ENCODE measurements around the gene TMEM42. TPM values are rescaled to one million over a fixed set of nuclear protein-coding genes. Genes with fewer than 3 reads are reported as not detected.

The TMEM42 gene
- total and polyA plus RNA-seq, 10 of the 15 experiments (the other 5 are each of a cell fraction or from before 2014, with no cell fraction given), result 5.0 to 20.5 (median 12.2) TPM

DNA sequence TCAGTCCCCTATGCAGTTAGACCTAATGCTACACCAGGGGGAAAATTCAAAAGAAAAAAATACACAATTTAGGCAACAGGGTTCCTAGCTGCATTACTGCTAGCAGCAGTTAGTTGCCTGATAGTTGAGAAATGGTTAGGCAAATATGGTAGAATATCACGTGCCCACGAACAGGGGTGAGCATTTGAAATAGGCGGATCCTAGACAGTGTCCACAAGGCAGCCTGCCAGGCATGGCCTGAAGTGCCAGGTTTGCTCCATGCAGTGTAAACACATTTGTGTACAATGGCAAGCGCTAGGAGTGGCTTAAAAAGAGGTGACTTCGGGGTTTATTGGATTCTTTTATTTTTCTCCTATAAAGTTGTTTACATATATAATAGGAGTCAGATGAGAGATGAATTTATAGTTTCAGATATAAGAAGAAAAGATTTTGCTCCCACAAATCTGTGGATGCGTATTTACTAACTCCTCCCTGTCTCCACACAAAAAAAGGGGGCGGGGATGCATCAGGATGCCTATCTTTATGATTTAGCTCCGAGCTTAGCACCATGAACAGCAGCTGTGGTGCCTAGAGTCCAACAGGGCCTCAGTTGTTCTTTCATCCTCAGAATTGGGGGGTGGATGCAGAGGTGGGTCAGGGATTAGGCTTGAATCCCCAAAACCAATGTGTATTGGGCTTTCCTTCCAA, 8.8 kb downstream of the TMEM42 start:
- FAIRE-seq, result no peak
- CTCF ChIA-PET, result no interaction called here
- TF ChIP-seq CUX1 (IDR thresholded peaks at IDR 0.05; ENCODE audit: insufficient replicate concordance, low read depth, low read length), result no peak
- no peak for TF ChIP-seq CREB1 (IDR thresholded peaks at IDR 0.05; ENCODE audit: low read depth)
- no peak for TF ChIP-seq SMAD5 (IDR thresholded peaks at IDR 0.05; ENCODE audit: low read depth)
- TF ChIP-seq, protein P1, sequence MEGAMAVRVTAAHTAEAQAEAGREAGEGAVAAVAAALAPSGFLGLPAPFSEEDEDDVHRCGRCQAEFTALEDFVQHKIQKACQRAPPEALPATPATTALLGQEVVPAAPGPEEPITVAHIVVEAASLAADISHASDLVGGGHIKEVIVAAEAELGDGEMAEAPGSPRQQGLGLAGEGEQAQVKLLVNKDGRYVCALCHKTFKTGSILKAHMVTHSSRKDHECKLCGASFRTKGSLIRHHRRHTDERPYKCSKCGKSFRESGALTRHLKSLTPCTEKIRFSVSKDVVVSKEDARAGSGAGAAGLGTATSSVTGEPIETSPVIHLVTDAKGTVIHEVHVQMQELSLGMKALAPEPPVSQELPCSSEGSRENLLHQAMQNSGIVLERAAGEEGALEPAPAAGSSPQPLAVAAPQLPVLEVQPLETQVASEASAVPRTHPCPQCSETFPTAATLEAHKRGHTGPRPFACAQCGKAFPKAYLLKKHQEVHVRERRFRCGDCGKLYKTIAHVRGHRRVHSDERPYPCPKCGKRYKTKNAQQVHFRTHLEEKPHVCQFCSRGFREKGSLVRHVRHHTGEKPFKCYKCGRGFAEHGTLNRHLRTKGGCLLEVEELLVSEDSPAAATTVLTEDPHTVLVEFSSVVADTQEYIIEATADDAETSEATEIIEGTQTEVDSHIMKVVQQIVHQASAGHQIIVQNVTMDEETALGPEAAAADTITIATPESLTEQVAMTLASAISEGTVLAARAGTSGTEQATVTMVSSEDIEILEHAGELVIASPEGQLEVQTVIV (IDR thresholded peaks at IDR 0.05; ENCODE audit: borderline replicate concordance, partially characterized antibody), result no peak
- TF ChIP-seq NR2C2 (IDR thresholded peaks at IDR 0.05; ENCODE audit: borderline replicate concordance, control insufficient read depth, insufficient read length, low read depth), result no peak
- no peak for TF ChIP-seq PAX5 (IDR thresholded peaks at IDR 0.05; ENCODE audit: borderline replicate concordance, low read depth, low read length)
- TF ChIP-seq FOXM1 (IDR thresholded peaks at IDR 0.05; ENCODE audit: low read depth, low read length), result no peak
- TF ChIP-seq BMI1 (IDR thresholded peaks at IDR 0.05; ENCODE audit: borderline replicate concordance), result no peak
- TF ChIP-seq CREM (IDR thresholded peaks at IDR 0.05; ENCODE audit: low read depth), result no peak
- TF ChIP-seq RFX5 (IDR thresholded peaks at IDR 0.05; ENCODE audit: low read depth, low read length), result no peak
- TF ChIP-seq SUZ12 (IDR thresholded peaks at IDR 0.05; ENCODE audit: unreplicated experiment), result no peak
- no peak for TF ChIP-seq SUPT20H (IDR thresholded peaks at IDR 0.05; ENCODE audit: borderline replicate concordance, control insufficient read depth, low read depth, low read length)
- no peak for TF ChIP-seq RBBP5 (conservative IDR thresholded peaks at IDR 0.05)
- no peak for TF ChIP-seq MLLT1 (IDR thresholded peaks at IDR 0.05)
- no peak for TF ChIP-seq ZNF384 (IDR thresholded peaks at IDR 0.05; ENCODE audit: borderline replicate concordance, low read depth, low read length)

More for the DNA sequence above, 8.8 kb downstream of the TMEM42 start:
- H3K4me2 ChIP-seq (ENCODE audit: control insufficient read depth, insufficient read depth), result no peak overlapping the region
- H3K36me3 ChIP-seq (ENCODE audit: control insufficient read depth in 2 of 2, insufficient read depth in 2 of 2, low read length in 1 of 2), result no peaks in the 10 kb centered on the region
- no TSS peak for BruUV-seq (replicated peaks)
- no peak for ATAC-seq
- no peak overlapping the region for H3K4me3 ChIP-seq
- no peaks in the 10 kb centered on the region for H3K79me2 ChIP-seq (ENCODE audit: control insufficient read depth, insufficient read depth, low read length)
- H3K9me3 ChIP-seq (replicated peaks; ENCODE audit: control insufficient read depth, insufficient read depth, low read length), result no peaks in the 10 kb centered on the region
- H3K27ac ChIP-seq (ENCODE audit: control insufficient read depth, insufficient read depth), result no peak overlapping the region
- no peak overlapping the region for H2AFZ ChIP-seq (ENCODE audit: control insufficient read depth, low read depth, low read length)
- intact Hi-C loops (cut with micrococcal nuclease; ENCODE audit: unreplicated experiment), result no loop called here
- RAD21 ChIA-PET (ENCODE audit: unreplicated experiment), result no interaction called here
- no peak overlapping the region for H3K9ac ChIP-seq (ENCODE audit: control insufficient read depth, insufficient read depth, low read length)
- no peaks in the 10 kb centered on the region for H4K20me1 ChIP-seq (ENCODE audit: control insufficient read depth, insufficient read depth)
- SMC1A ChIA-PET (ENCODE audit: uncharacterized antibody, unreplicated experiment), result no interaction called here
- 71% methylated on average over 8 of the region's 8 CpGs for WGBS (ENCODE audit: insufficient coverage, insufficient replicate concordance, low lambda C conversion rate, missing lambda C conversion rate)
- POLR2A ChIA-PET, result no interaction called here
- in situ Hi-C loops (cut with MboI), result no loop called here
- DNase-seq (ENCODE audit: low read depth, low spot score), result no peak
- no peaks in the 10 kb centered on the region for H3K27me3 ChIP-seq (replicated peaks in 1 of 2; ENCODE audit: control insufficient read depth in 2 of 2, insufficient read depth in 2 of 2, low read length in 1 of 2)
- H3K4me1 ChIP-seq (ENCODE audit: control insufficient read depth, insufficient read depth, low read length), result no peaks in the 10 kb centered on the region

All from GM12878 (cell line).